HG02973 (cell line): Measurements from ENCODE around the gene TEX264.
"Not testable (repeated sequence)": the region's sequence is repeated elsewhere in the genome, so short reads cannot be mapped to it uniquely, and the experiment has no call there.

Source experiments
- ATAC-seq: cut with Tn5 transposase; IDR thresholded peaks from one replicate; pipeline ENCODE4 v1.9.1; 2021; ENCODE audit warnings: moderate library complexity; ENCODE audit not compliant: unreplicated experiment

Gene TEX264

GRCh38 chr3:51712963-51713362 is 41.9 kb downstream of the TEX264 start:
- no peak for ATAC-seq

- ATAC-seq = no peak
These were observed 44.4 kb downstream of the TEX264 start for GRCh38 chr3:51715231-51715976.

- ATAC-seq = no peak
These were observed 44.9 kb downstream of the TEX264 start for GRCh38 chr3:51715977-51716294.

- ATAC-seq = no peak
These were observed 45.8 kb downstream of the TEX264 start for GRCh38 chr3:51716805-51717204.

GRCh38 chr3:51717446-51717845 is 46.4 kb downstream of the TEX264 start:
- ATAC-seq = no peak

GRCh38 chr3:51717947-51718346 is 46.9 kb downstream of the TEX264 start:
- no peak for ATAC-seq

GRCh38 chr3:51718547-51719409 is 47.7 kb downstream of the TEX264 start:
- no peak for ATAC-seq

- no peak for ATAC-seq
These were observed 48.5 kb downstream of the TEX264 start for GRCh38 chr3:51719410-51720025.

- ATAC-seq = no peak
These were observed 49.4 kb downstream of the TEX264 start for GRCh38 chr3:51720292-51721061.

- no peak for ATAC-seq
These were observed 50.2 kb downstream of the TEX264 start for GRCh38 chr3:51721062-51721745.

- no peak for ATAC-seq
These were observed 51.3 kb downstream of the TEX264 start for GRCh38 chr3:51722362-51722761.

GRCh38 chr3:51727500-51727899 is 56.4 kb downstream of the TEX264 start:
- no peak for ATAC-seq

- no peak for ATAC-seq
These were observed 58.1 kb downstream of the TEX264 start for GRCh38 chr3:51729042-51729633.

- no peak for ATAC-seq
These were observed 63.0 kb downstream of the TEX264 start for GRCh38 chr3:51733859-51734571.

- ATAC-seq = no peak
These were observed 63.5 kb downstream of the TEX264 start for GRCh38 chr3:51734572-51734907.

GRCh38 chr3:51735039-51735438 is 64.0 kb downstream of the TEX264 start:
- no peak for ATAC-seq

GRCh38 chr3:51735950-51736349 is 64.9 kb downstream of the TEX264 start:
- no peak for ATAC-seq

- no peak for ATAC-seq
These were observed 68.1 kb downstream of the TEX264 start for GRCh38 chr3:51739110-51739509.

- not testable (repeated sequence) for ATAC-seq
These were observed 71.3 kb downstream of the TEX264 start for GRCh38 chr3:51742320-51742719.

GRCh38 chr3:51742978-51743377 is 71.9 kb downstream of the TEX264 start:
- ATAC-seq = not testable (repeated sequence)
